ENCODE results near the gene C22orf15.

The C22orf15 gene

DNA sequence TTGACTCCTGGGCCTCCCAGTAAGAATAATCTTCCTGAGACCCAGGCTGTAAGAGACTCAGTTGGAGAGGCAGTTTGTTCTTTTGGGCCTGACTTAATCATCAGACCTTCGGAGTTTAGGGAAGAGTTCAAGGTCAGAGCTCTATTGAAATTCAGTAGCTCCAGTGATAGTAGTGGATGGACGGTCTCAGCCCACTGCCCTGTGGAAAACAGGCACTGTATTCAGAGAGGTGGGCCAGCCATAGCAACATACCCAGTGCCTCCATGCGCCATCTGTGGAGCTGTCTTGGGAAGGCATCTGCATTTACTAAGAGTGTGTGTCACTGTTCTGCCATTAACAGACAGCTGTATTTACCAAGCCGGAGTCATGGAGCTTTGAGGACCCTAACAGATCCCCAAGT is 26.8 kb downstream of the C22orf15 start:
- ATAC-seq, result no peak

DNA sequence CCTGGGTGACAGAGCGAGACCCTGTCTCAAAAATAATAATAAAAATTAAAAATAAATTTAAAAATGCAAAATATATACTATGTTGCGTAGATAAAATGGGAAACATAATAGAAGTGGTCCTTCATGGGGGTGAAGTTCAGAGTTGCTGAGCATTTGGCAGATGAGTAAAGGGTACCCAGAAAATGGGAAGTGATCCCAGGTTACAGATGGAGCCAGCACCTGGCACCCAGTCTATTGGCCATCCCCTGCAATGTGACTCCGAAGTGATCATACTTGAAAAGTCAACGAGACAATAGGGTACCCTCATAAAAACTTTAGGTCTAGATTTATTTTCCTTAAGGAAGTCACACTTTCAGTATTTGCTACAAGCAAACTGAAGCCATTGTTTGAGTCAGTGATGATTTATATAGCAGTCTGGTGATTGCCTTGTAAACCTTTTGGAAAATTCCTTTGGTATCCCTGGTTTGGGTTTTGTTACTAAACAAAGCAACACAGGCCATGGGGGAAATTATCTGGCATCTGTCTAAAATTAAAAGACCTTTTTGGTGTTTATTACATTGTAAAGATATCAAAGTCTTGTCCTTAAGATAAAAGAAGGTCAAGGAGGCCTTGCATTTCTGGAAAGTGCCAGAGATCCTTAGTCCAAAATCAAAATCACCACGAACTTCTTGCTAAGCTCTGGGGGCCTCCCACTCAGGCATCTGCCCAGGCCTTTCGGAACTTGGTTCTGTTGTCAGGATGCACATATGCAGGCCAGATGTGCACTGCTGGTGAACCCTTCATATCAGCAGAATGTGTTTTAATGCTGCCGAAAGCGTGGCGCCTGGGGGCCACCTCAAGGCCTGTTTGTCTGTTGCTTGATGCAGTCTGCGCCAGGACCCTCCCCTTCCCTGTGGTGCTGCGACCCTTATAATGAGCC is 28.3 kb downstream of the C22orf15 start:
- no peak for ATAC-seq

DNA sequence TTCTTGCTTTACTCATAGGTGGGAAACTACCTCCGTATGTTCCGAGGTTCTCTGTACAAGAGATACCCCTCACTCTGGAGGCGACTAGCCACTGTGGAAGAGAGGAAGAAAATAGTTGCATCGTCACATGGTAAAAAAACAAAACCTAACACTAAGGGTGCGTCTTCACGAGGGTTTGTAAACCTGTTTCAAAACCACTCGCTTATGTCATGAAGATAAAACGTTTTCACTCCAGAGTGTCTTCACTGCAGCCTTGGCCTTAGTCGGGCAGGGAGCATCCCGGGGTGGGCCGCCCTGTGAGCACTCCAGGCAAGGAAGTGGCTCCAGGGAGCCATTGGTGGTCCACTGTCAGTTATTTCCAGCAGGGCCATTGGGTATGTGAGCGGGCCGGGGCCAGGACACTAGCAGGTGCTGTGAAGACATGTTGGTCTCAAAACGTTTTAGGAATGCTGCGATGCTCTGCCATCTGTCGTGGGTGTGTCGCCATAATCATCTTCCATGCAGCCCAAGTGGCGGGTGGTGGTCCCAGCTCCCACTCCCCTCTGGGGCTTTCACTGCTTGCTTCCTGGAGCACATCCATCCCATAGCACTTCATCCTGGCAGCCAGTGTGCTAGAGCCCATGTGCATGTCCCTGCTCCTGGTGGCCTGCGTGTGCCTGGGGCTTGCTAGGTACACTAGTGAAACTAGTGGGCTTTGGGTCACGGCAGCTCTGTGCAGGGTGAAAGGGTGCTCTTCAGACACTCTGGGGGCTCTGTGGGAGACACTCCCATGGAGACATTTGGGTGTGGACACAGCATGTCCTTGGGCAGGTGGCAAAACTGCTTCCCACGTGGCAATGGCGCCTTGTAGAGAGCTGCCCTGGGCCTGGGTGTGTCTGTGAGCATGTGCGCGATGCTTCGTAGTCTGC is 29.2 kb downstream of the C22orf15 start:
- no peak for ATAC-seq

DNA sequence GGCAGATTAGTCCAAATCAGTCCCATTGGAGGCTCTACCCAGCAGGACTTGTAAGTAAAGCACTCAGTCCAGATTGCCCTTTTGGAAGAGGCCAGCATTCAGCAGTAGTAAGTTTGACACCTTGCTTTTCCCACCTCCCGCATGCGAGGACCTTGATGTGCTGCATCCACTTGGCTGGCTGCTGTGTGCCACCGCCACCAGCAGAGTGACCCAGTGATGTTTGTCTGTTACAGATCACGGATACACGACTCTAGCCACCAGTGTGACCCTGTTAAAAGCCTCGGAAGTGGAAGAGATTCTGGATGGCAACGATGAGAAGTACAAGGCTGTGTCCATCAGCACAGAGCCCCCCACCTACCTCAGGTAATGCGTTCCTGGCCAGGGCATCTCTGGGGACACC is 30.5 kb downstream of the C22orf15 start:
- ATAC-seq, result no peak

DNA sequence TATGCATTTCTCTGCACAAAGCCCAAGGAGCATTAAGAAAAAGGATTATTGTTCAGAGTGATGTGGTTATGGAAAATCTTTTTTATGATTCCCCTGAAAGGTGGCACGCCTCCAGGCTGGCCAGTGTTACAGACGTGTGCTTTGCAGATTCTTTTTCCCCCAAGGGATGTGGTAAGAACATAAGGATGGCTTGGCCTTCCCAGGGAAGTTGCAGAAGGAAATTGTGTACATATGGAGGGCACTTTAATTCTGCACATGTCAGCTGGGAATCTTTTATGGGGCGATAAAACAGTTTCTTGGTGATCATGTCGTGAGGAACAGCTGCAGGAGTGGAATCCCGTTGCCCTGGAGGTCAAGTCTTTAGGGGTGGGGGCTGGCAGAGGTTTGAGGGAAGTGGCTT is 33.7 kb downstream of the C22orf15 start:
- no peak for ATAC-seq

DNA sequence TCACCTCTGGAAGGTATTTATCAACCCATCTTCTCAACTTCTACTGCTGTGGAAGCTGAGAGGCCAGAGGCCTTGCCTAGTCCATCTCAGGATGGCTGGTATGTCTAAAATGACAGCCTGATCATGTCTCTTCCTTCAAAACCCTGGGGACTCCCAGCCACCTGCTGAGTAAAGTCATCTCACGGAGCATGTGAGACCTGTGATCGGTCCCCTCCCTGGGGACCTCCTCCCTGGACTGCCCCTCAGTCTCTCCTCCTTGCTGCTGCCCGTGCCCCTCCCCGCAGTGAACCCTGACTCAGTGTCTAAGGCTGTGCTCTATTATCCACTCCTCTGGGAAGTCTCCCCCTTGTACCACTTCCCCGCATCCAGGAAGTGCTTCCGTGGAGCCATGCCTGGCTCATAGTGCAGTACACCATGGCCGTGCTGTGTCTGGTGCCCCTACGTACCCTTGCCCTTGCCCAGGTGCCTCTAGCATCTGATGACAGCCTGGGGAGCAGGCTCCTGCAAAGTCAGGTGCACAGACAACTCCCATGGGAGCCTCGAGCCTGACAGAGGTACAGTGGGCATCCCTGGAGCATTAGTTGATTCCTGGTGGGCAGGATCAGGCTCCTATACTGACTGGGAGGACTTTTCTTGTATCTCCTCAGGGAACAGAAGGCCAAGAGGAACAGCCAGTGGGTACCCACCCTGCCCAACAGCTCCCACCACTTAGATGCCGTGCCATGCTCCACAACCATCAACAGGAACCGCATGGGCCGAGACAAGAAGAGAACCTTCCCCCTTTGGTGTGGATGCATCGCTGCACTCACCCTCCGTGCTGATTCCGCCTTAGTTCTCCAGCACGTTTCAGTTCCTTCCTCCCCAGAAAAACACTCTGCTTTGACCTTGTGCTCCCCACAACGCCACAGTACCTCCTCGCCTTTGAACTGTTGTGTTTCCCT is 37.8 kb downstream of the C22orf15 start:
- peak; percentile 38 to 48 for ATAC-seq

DNA sequence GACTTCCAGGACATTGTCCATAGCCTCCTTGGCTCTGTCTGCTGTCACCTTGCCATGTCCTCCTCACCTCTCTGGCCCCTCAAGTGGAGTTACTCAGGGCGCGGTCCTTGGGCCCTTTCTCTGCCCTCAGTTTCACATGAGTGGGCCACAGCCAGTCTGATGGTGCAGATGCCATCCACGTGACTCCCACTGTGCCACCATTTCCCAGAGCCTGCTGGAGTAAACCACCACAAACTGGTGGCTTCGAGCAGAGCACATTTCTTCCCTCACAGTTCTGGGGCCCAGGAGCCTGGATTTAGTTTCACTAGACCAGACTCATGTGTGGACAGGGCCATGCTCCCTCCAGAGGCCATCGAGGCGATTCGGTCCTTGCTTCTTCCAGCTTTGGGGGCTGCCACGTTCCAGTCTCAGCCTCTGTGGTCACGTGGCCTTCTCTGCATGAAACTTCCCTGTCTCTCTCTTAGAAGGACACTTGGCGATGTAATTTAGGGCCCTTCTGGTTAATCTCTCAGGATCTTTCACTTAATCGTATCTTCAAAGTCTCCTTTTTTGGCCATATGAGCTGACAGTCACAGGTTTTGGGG is 38.5 kb downstream of the C22orf15 start:
- ATAC-seq, result no peak

DNA sequence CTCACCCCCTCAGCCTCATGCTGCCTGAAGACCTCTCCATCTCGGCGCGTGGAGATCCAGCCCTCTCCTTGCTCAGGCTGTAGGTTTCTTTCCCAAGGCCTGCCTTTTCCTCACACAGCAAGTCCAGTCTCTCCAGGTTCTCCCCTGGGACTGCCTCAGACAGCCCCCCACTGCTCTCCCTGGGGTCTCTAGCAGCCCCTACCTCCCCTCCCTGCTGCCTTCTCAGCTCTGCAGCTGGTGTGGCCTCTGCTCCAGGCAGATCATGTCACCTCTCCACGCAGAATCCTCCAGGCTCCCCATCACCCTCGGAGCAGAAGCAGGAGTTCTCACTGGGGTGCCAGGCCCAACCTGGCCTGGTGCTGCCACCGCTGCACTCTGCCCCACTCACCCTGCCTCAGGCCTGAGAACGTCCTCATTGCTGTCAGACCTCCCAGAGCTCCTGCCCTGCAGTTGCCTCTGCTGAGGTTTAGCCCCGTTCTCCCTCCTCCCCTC is 39.1 kb downstream of the C22orf15 start:
- no peak for ATAC-seq

DNA sequence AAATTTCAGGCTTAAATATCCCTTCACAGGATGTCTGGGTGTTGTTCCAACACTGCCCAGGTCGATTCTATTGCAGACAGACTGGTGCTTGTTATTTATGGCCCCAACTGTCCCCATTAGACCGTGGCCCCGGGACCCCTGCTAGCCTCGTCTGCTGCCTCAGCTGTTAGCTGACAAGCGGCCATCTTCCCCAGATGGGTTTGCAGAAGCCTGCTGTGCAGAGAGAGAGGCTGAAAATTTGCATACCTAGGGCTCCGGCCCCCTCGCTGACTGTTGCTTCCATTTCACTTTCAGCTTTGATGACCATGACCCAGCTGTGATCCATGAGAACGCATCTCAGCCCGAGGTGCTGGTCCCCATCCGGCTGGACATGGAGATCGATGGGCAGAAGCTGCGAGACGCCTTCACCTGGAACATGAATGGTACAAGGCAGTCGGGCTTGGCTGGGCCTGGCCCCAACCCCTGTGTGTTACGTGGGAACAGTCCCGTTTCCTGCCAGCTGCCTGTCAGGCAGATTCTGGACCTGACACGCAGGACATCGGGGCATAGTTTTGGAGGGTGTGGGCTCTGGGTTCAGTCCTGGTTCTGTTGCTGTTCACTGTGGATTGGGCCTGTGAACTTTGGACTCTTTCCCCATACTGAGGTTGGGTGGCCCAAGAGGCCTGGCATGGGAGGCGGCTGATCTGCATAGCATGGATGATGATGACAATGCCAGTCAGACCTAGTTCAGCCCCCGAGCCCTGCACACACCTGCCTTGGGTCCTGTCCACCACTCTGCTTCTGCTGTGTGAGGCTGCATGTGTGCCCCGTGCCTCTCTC is 40.4 kb downstream of the C22orf15 start:
- no peak for ATAC-seq

DNA sequence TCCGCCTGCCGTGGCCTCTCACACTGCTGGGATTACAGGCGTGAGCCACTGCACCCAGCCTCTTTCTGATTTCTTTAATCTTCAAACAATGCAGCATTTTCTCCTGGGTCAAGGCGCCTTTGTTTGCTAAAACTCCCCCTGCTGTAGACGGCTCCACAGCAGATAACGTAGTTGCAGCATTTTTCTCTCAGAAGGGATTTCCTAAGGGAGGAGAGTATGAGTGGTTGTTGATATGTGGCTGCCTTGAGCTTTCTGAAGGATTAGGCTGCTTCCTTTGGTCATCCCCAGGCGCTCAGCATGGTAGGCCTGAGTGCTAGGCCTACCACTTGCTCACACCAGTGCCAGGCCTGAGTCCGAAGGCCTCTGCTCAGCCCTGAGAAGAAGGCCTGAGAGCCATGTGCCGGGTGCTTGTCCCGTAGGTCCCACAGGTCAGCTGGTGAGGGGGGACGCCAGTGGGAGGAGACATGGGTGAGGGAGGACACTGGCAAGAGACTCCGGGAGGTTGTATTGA is 42.0 kb downstream of the C22orf15 start:
- no peak for ATAC-seq

DNA sequence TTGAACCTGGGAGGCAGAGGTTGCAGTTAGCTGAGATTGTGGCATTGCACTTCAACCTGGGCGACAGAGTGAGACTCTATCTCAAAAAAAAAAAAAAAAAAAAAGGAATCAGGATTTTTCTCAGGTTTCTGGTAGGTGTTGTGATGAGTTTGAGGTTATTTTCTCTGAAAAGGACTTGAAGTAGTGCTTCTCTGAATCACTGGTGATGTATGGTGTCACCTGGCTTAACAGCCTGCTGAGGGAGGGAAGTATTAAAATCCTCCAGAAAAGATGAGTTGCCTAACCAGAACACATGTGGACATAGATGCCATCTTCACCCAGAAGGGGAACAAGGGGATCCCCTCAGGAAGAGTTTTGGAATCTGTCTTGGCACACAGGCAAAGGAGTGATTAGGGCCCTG is 44.0 kb downstream of the C22orf15 start:
- ATAC-seq, result no peak

DNA sequence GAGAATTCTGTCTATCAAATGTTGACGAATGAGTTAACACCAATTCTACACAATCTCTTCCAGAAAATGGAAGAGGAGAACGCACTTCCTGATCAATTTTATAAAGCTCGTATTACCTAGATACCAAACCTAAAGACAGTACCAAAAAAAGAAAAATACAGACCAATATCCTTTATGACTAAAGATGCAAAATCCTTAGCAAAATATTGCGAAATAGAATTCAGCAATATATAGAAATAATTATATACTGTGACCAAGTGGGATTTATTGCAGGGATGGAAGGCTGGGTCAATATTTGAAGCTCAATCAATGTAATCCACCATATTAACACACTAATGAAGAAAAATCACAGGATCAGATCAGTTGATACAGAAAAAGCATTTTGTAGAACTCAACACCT is 49.6 kb downstream of the C22orf15 start:
- no peak for ATAC-seq

Data from activated CD4-positive, CD25-positive, alpha-beta regulatory T cell treated with anti-CD3 and anti-CD28 coated beads, Interleukin-2, amount 50 U/mL, for 24 hours (primary cell).